ENCODE results near the gene EFHC1.

Gene EFHC1

GRCh38 chr6:52389264-52389625 is 30.9 kb upstream of the EFHC1 start:
- no peak overlapping the region for H3K4me3 ChIP-seq (ENCODE audit: low read depth, low read length)
- peak; percentile 18 for DNase-seq (ENCODE audit: low read depth)
- TF ChIP-seq MYC (IDR thresholded peaks at IDR 0.05; ENCODE audit: low read depth, low read length) (no peak), MAX (IDR thresholded peaks at IDR 0.05; ENCODE audit: low read depth, low read length) (no peak), CTCF (IDR thresholded peaks at IDR 0.05; ENCODE audit: low read depth, low read length) (no peak), POLR2A (IDR thresholded peaks at IDR 0.05; ENCODE audit: extremely low read depth, insufficient read length) (no peak)

GRCh38 chr6:52389626-52390360 is 30.3 kb upstream of the EFHC1 start:
- peak overlapping the region; percentile 23 for H3K4me3 ChIP-seq (ENCODE audit: low read depth, low read length)
- TF ChIP-seq MAX (IDR thresholded peaks at IDR 0.05; ENCODE audit: low read depth, low read length) (no peak), CTCF (IDR thresholded peaks at IDR 0.05; ENCODE audit: low read depth, low read length) (no peak), POLR2A (IDR thresholded peaks at IDR 0.05; ENCODE audit: extremely low read depth, insufficient read length) (no peak), MYC (IDR thresholded peaks at IDR 0.05; ENCODE audit: low read depth, low read length) (no peak)
- peak; percentile 40 for DNase-seq (ENCODE audit: low read depth)

- TF ChIP-seq MAX (IDR thresholded peaks at IDR 0.05; ENCODE audit: low read depth, low read length) = peak; percentile 90
- TF ChIP-seq MYC (IDR thresholded peaks at IDR 0.05; ENCODE audit: low read depth, low read length) = peak; percentile 86
- TF ChIP-seq CTCF (IDR thresholded peaks at IDR 0.05; ENCODE audit: low read depth, low read length) = no peak
- TF ChIP-seq POLR2A (IDR thresholded peaks at IDR 0.05; ENCODE audit: extremely low read depth, insufficient read length) = no peak
- DNase-seq (ENCODE audit: low read depth) = peak; percentile 85
- H3K4me3 ChIP-seq (ENCODE audit: low read depth, low read length) = peak overlapping the region; percentile 28
These were observed 29.8 kb upstream of the EFHC1 start for GRCh38 chr6:52390361-52390727.

GRCh38 chr6:52391599-52391998 is 28.5 kb upstream of the EFHC1 start:
- H3K4me3 ChIP-seq (ENCODE audit: low read depth, low read length) = no peak overlapping the region
- TF ChIP-seq CTCF (IDR thresholded peaks at IDR 0.05; ENCODE audit: low read depth, low read length) = no peak
- TF ChIP-seq POLR2A (IDR thresholded peaks at IDR 0.05; ENCODE audit: extremely low read depth, insufficient read length) = no peak
- no peak for TF ChIP-seq MAX (IDR thresholded peaks at IDR 0.05; ENCODE audit: low read depth, low read length)
- TF ChIP-seq MYC (IDR thresholded peaks at IDR 0.05; ENCODE audit: low read depth, low read length) = no peak
- no peak for DNase-seq (ENCODE audit: low read depth)

GRCh38 chr6:52392944-52393343 is 27.2 kb upstream of the EFHC1 start:
- TF ChIP-seq MYC (IDR thresholded peaks at IDR 0.05; ENCODE audit: low read depth, low read length) (no peak), MAX (IDR thresholded peaks at IDR 0.05; ENCODE audit: low read depth, low read length) (no peak), CTCF (IDR thresholded peaks at IDR 0.05; ENCODE audit: low read depth, low read length) (no peak), POLR2A (IDR thresholded peaks at IDR 0.05; ENCODE audit: extremely low read depth, insufficient read length) (no peak)
- peak; percentile 23 for DNase-seq (ENCODE audit: low read depth)
- H3K4me3 ChIP-seq (ENCODE audit: low read depth, low read length) = no peak overlapping the region

Data from NB4 (cell line).